ENCODE results near the gene CD300C. TPM values are rescaled to one million over a fixed set of nuclear protein-coding genes. Genes with fewer than 3 reads are reported as not detected.
"Not testable (repeated sequence)": the region's sequence is repeated elsewhere in the genome, so short reads cannot be mapped to it uniquely, and the experiment has no call there.

The CD300C gene
- total RNA-seq, 1 experiment from 2014 or later, result not detected

DNA sequence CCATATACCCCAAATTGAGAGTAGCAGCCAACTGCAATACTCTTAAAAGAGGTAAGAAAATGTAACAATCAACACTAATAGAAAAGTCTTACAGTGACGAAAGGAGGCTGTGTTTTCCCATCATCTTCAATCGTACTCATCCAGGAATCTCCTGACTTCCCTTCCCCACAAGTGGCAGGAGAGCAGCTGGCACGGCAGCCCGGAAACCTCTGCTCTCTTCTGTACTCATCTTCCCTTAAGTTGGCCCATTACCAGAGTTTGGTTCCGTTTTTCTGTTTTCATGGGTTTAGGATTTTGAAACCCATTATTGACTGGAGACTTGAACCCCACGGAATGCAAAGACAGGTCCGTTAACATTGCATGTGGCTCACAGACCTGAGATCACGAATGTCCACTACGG is 33.1 kb upstream of the CD300C start:
- H3K4me3 ChIP-seq (ENCODE audit: low read depth, low read length, poor library complexity, severe bottlenecking), result no peak overlapping the region
- POLR2A ChIA-PET (ENCODE audit: low non-redundant PET), result no interaction called here
- DNase-seq (ENCODE audit: low spot score), result no peak
- no peak overlapping the region for H3K27ac ChIP-seq (ENCODE audit: low read depth, low read length, poor library complexity, severe bottlenecking)
- no peaks in the 10 kb centered on the region for H3K4me1 ChIP-seq (ENCODE audit: insufficient read depth, low read length, poor library complexity, severe bottlenecking)
- CTCF ChIA-PET, result no interaction called here
- peaks cover 20% of the 10 kb centered on the region for H3K27me3 ChIP-seq (replicated peaks; ENCODE audit: insufficient read depth, low read depth, low read length, poor library complexity)
- no peak for TF ChIP-seq EZH2 (IDR thresholded peaks at IDR 0.05; ENCODE audit: borderline replicate concordance, low read depth, low read length, poor library complexity, severe bottlenecking)
- TF ChIP-seq, protein P1, sequence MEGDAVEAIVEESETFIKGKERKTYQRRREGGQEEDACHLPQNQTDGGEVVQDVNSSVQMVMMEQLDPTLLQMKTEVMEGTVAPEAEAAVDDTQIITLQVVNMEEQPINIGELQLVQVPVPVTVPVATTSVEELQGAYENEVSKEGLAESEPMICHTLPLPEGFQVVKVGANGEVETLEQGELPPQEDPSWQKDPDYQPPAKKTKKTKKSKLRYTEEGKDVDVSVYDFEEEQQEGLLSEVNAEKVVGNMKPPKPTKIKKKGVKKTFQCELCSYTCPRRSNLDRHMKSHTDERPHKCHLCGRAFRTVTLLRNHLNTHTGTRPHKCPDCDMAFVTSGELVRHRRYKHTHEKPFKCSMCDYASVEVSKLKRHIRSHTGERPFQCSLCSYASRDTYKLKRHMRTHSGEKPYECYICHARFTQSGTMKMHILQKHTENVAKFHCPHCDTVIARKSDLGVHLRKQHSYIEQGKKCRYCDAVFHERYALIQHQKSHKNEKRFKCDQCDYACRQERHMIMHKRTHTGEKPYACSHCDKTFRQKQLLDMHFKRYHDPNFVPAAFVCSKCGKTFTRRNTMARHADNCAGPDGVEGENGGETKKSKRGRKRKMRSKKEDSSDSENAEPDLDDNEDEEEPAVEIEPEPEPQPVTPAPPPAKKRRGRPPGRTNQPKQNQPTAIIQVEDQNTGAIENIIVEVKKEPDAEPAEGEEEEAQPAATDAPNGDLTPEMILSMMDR (conservative IDR thresholded peaks at IDR 0.05; ENCODE audit: low read depth, low read length), result no peak
- H3K36me3 ChIP-seq (ENCODE audit: insufficient read depth, low read length, poor library complexity, severe bottlenecking), result no peaks in the 10 kb centered on the region
- no TSS peak for BruUV-seq (replicated peaks)
- intact Hi-C loops (cut with micrococcal nuclease; ENCODE audit: unreplicated experiment), result no loop called here
- no peaks in the 10 kb centered on the region for H3K9me3 ChIP-seq (ENCODE audit: low read depth, low read length, poor library complexity, severe bottlenecking)

DNA sequence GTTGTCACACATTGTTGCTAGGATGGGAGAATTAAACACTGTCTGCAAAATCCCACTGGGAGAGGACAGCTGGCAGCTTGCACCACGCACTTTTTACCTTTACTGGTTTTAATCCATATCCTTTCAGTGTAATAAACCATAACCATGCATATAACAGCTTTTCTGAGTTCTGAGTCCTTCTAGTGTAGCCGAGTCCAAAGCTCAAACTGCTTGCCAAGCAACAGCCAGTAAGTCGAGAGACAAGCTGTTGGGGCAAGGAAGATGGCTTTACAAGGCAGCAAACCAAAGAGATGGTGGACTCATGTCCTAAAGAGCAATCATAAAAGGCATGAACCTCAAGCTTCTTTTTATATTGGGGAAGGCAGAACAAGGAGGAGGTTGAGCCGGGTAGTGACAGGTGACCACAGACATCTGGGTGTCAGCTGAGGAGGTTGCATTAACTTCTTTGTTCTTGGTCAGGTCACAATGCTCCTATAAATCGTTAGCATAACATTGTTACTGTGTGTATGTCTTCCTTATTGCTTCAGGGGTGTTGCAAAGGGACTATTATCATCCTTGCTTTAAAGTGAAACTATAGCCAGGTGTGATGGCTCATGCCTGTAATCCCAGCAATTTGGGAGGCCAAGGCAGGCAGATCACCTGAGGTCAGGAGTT is 28.7 kb upstream of the CD300C start:
- intact Hi-C loops (cut with micrococcal nuclease; ENCODE audit: unreplicated experiment), result no loop called here
- TF ChIP-seq EZH2 (IDR thresholded peaks at IDR 0.05; ENCODE audit: borderline replicate concordance, low read depth, low read length, poor library complexity, severe bottlenecking), result no peak
- TF ChIP-seq, protein P1 (conservative IDR thresholded peaks at IDR 0.05; ENCODE audit: low read depth, low read length), result no peak

DNA sequence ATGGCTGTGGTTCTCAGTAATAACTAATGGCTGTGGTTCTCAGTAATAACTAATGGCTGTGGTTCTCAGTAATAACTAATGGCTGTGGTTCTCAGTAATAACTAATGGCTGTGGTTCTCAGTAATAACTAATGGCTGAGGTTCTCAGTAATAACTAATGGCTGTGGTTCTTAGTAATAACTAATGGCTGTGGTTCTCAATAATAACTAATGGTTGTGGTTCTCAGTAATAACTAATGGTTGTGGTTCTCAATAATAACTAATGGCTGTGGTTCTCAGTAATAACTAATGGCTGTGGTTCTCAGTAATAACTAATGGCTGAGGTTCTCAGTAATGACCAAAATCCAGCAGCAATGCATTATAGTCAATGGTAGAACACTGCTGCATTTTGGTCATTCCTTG is 27.7 kb upstream of the CD300C start:
- H3K36me3 ChIP-seq (ENCODE audit: insufficient read depth, low read length, poor library complexity, severe bottlenecking); CTCF ChIA-PET; DNase-seq (ENCODE audit: low spot score); POLR2A ChIA-PET (ENCODE audit: low non-redundant PET); H3K27ac ChIP-seq (ENCODE audit: low read depth, low read length, poor library complexity, severe bottlenecking); H3K4me3 ChIP-seq (ENCODE audit: low read depth, low read length, poor library complexity, severe bottlenecking); intact Hi-C loops (cut with micrococcal nuclease; ENCODE audit: unreplicated experiment); H3K9me3 ChIP-seq (ENCODE audit: low read depth, low read length, poor library complexity, severe bottlenecking); H3K4me1 ChIP-seq (ENCODE audit: insufficient read depth, low read length, poor library complexity, severe bottlenecking); BruUV-seq (replicated peaks): not testable (repeated sequence)
- peaks cover 23% of the 10 kb centered on the region for H3K27me3 ChIP-seq (replicated peaks; ENCODE audit: insufficient read depth, low read depth, low read length, poor library complexity)

More for the DNA sequence above, 28.7 kb upstream of the CD300C start:
- no peaks in the 10 kb centered on the region for H3K9me3 ChIP-seq (ENCODE audit: low read depth, low read length, poor library complexity, severe bottlenecking)
- H3K4me3 ChIP-seq (ENCODE audit: low read depth, low read length, poor library complexity, severe bottlenecking), result no peak overlapping the region
- peaks cover 23% of the 10 kb centered on the region for H3K27me3 ChIP-seq (replicated peaks; ENCODE audit: insufficient read depth, low read depth, low read length, poor library complexity)
- no peak for DNase-seq (ENCODE audit: low spot score)
- H3K36me3 ChIP-seq (ENCODE audit: insufficient read depth, low read length, poor library complexity, severe bottlenecking), result no peaks in the 10 kb centered on the region
- no TSS peak for BruUV-seq (replicated peaks)
- CTCF ChIA-PET, result no interaction called here
- no peak overlapping the region for H3K27ac ChIP-seq (ENCODE audit: low read depth, low read length, poor library complexity, severe bottlenecking)
- POLR2A ChIA-PET (ENCODE audit: low non-redundant PET), result interaction anchor here (0.6 kb wide), 1 partner anchor 323 kb away, joined by 3 read pairs; no protein-coding TSS in a partner anchor
- H3K4me1 ChIP-seq (ENCODE audit: insufficient read depth, low read length, poor library complexity, severe bottlenecking), result no peaks in the 10 kb centered on the region

DNA sequence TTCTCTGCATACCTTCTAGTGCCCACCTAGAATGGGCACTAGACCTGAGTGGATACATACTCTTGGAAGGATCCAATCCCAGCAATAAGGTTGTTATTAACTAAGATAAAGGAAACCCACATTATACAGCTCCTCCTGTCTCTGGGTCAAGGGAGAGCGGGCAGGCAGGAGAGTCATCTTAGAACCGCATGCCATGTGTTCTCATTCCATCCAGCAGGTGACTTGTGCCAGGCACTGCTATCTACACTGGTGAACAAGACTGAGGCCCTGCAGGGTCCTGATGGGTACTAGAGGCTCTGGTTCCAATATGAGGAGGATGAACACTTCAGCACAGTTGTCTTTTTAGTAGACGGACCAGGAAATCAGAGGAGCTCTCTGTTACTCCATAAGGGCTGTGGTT is 27.3 kb upstream of the CD300C start:
- TF ChIP-seq EZH2 (IDR thresholded peaks at IDR 0.05; ENCODE audit: borderline replicate concordance, low read depth, low read length, poor library complexity, severe bottlenecking), result no peak
- no peaks in the 10 kb centered on the region for H3K4me1 ChIP-seq (ENCODE audit: insufficient read depth, low read length, poor library complexity, severe bottlenecking)
- ChIA-PET POLR2A (ENCODE audit: low non-redundant PET) (no interaction called here), CTCF (no interaction called here)
- H3K36me3 ChIP-seq (ENCODE audit: insufficient read depth, low read length, poor library complexity, severe bottlenecking), result no peaks in the 10 kb centered on the region
- intact Hi-C loops (cut with micrococcal nuclease; ENCODE audit: unreplicated experiment), result no loop called here
- H3K27ac ChIP-seq (ENCODE audit: low read depth, low read length, poor library complexity, severe bottlenecking), result no peak overlapping the region
- no peak for DNase-seq (ENCODE audit: low spot score)
- peaks cover 23% of the 10 kb centered on the region for H3K27me3 ChIP-seq (replicated peaks; ENCODE audit: insufficient read depth, low read depth, low read length, poor library complexity)
- no peaks in the 10 kb centered on the region for H3K9me3 ChIP-seq (ENCODE audit: low read depth, low read length, poor library complexity, severe bottlenecking)
- BruUV-seq (replicated peaks), result no TSS peak
- no peak overlapping the region for H3K4me3 ChIP-seq (ENCODE audit: low read depth, low read length, poor library complexity, severe bottlenecking)
